K562 (cell line): ENCODE data around the gene ASB2. TPM values are rescaled to one million over a fixed set of nuclear protein-coding genes. Genes with fewer than 3 reads are reported as not detected.

ENCODE experiments used
- MTA3 ChIP-seq: fragments of 450-650 bp; formaldehyde crosslinking; IDR thresholded peaks from 2 replicates; pipeline ENCODE4 v1.6.1; 2017; ENCODE audit warnings: mild to moderate bottlenecking, borderline replicate concordance
- ZNF140 ChIP-seq: fragments of 250-450 bp; sonication (Bioruptor Pico); IDR thresholded peaks from 2 replicates; pipeline ENCODE4 v1.8.0; 2021; ENCODE audit warnings: moderate library complexity, mild to moderate bottlenecking, inconsistent platforms
- ZNF609 ChIP-seq: sonication (generic); formaldehyde crosslinking; IDR thresholded peaks from 2 replicates; pipeline ENCODE4 v1.8.1; 2023; ENCODE audit warnings: missing genetic modification reagents, mild to moderate bottlenecking, borderline replicate concordance
- polyA plus RNA-seq, 8 experiments: library from polyadenylated mRNA; depleted of rRNA in 4 of 8; stranded (reverse) in 5 of 8; unstranded in 3 of 8; fragments of >200 nt; fragmentation: Nextera tagmentation in 2 of 8; fragmentation: Illumina TruSeq in 1 of 8; extraction: Ambion mirVana in 2 of 8; extraction: Trizol in 1 of 8; gene quantifications; 2 replicates each; pipeline versions ENCODE4 v1.2.1 to v1.2.3, GENCODE V29; 2011 to 2014; ENCODE audit warnings: inconsistent platforms in 1 of 8, missing spikeins in 1 of 8
- total RNA-seq, 7 experiments: library from RNA; depleted of rRNA in 6 of 7; stranded (reverse); fragments of >200 nt in 6 of 7; fragmentation: Illumina TruSeq in 2 of 7; extraction: Trizol in 2 of 7; gene quantifications; 2 replicates each; pipeline versions ENCODE4 v1.2.1 to v1.2.3, GENCODE V29; 2011 to 2021; ENCODE audit warnings: low replicate concordance in 1 of 7
- TF ChIP-seq, protein P1 (sequence below), 2 experiments: IDR thresholded peaks; 2 replicates each; pipeline ENCODE4 v1.6.1; 2011; ENCODE audit warnings: borderline replicate concordance in 1 of 2, control low read depth in 1 of 2, low read depth in 1 of 2, low read length in 1 of 2, mild to moderate bottlenecking in 1 of 2, mixed read lengths in 1 of 2, moderate library complexity in 1 of 2; ENCODE audit not compliant: insufficient read depth in 1 of 2, insufficient read length in 1 of 2, poor library complexity in 1 of 2, severe bottlenecking in 1 of 2; ENCODE audit errors: extremely low read depth in 1 of 2
- TF ChIP-seq, protein P2 (sequence below): fragments of 450-650 bp; IDR thresholded peaks from 2 replicates; pipeline ENCODE4 v1.6.1; 2016

The ASB2 gene
- total and polyA plus RNA-seq, 9 of the 15 experiments (the other 6 are each of a cell fraction or from before 2014, with no cell fraction given): not detected

- TF ChIP-seq, protein P1, sequence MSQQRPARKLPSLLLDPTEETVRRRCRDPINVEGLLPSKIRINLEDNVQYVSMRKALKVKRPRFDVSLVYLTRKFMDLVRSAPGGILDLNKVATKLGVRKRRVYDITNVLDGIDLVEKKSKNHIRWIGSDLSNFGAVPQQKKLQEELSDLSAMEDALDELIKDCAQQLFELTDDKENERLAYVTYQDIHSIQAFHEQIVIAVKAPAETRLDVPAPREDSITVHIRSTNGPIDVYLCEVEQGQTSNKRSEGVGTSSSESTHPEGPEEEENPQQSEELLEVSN (IDR thresholded peaks at IDR 0.05; ENCODE audit: borderline replicate concordance in 1 of 2, extremely low read depth in 1 of 2, insufficient read depth in 1 of 2, insufficient read length in 1 of 2, low read depth in 1 of 2, low read length in 1 of 2, poor library complexity in 1 of 2, severe bottlenecking in 1 of 2): no peak
- TF ChIP-seq MTA3: no peak
- TF ChIP-seq ZNF140 (CRISPR knock-in tag): no peak
- TF ChIP-seq, protein P2, sequence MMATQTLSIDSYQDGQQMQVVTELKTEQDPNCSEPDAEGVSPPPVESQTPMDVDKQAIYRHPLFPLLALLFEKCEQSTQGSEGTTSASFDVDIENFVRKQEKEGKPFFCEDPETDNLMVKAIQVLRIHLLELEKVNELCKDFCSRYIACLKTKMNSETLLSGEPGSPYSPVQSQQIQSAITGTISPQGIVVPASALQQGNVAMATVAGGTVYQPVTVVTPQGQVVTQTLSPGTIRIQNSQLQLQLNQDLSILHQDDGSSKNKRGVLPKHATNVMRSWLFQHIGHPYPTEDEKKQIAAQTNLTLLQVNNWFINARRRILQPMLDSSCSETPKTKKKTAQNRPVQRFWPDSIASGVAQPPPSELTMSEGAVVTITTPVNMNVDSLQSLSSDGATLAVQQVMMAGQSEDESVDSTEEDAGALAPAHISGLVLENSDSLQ: no peak
- TF ChIP-seq ZNF609 (CRISPR knock-in tag): no peak
Observed at GRCh38 chr14:93977171-93977570, 801 bp upstream of the ASB2 start (continued).
